Aorta (tissue), 5 donors: ENCODE results near the gene MAJIN. TPM values are rescaled to one million over a fixed set of nuclear protein-coding genes. Genes with fewer than 3 reads are reported as not detected.
"Not testable (repeated sequence)": the region's sequence is repeated elsewhere in the genome, so short reads cannot be mapped to it uniquely, and the experiment has no call there.

Source experiments
- ATAC-seq: fragments of 200-7000 bp; cut with Tn5 transposase; one replicate; pipeline ENCODE4 v1.9.1; 2022; ENCODE audit warnings: moderate library complexity; ENCODE audit not compliant: low FRiP score
- DNase-seq, 2 donors: peaks; one replicate each; pipeline ENCODE4 v3.0.0-alpha.2; 2020
- H3K27ac ChIP-seq, 2 donors: one replicate each; pipeline ENCODE4 v1.5.1; 2013; ENCODE audit warnings: low read length in 2 of 2, mild to moderate bottlenecking in 2 of 2, moderate library complexity in 2 of 2, control low read depth in 1 of 2, inconsistent platforms in 1 of 2, low read depth in 1 of 2
- H3K27me3 ChIP-seq, 2 donors: one replicate each; pipeline ENCODE4 v1.6.1; 2013; ENCODE audit warnings: control low read depth in 1 of 2, low read length in 1 of 2, mild to moderate bottlenecking in 1 of 2, moderate library complexity in 1 of 2; ENCODE audit not compliant: insufficient read depth in 2 of 2, control insufficient read depth in 1 of 2
- H3K36me3 ChIP-seq, 2 donors: one replicate each; pipeline ENCODE4 v1.6.1; 2013; ENCODE audit warnings: control low read depth in 1 of 2, low read length in 1 of 2, mild to moderate bottlenecking in 1 of 2; ENCODE audit not compliant: insufficient read depth in 2 of 2, control insufficient read depth in 1 of 2
- H3K4me1 ChIP-seq, 2 donors: one replicate each; pipeline ENCODE4 v1.6.1; 2013; ENCODE audit warnings: low read length in 2 of 2, control low read depth in 1 of 2, mild to moderate bottlenecking in 1 of 2, moderate library complexity in 1 of 2; ENCODE audit not compliant: insufficient read depth in 2 of 2, control insufficient read depth in 1 of 2
- H3K4me3 ChIP-seq, 2 donors: one replicate each; pipeline ENCODE4 v1.5.1; 2013; ENCODE audit warnings: low read length in 2 of 2, control low read depth in 1 of 2, mild to moderate bottlenecking in 1 of 2
- H3K9me3 ChIP-seq: one replicate; pipeline ENCODE4 v1.6.1; 2013; ENCODE audit warnings: mild to moderate bottlenecking, low read length; ENCODE audit not compliant: control insufficient read depth
- WGBS, 2 donors: extraction: QIAGEN DNeasy Blood & Tissue Kit; methylation state at CpG; one replicate each; pipeline ENCODE4 v1.1.7; 2013; 5-methylcytosine and 5-hydroxymethylcytosine counted together
- intact Hi-C, 2 donors: fragments of 100-400 bp; cut with DNase I; formaldehyde crosslinking; loops; one replicate each; pipeline versions ENCODE4 v1.14.2 to v1.15.0; 2022
- polyA plus RNA-seq, 2 donors: library from polyadenylated mRNA; stranded (reverse); fragments of 200-250 nt; gene quantifications; one replicate each; pipeline ENCODE4 v1.2.3, GENCODE V29; 2013
- total RNA-seq, 2 donors: library from RNA; stranded (reverse); fragmentation: NEBNext Ultra II Directional; extraction: Animal tissue kit (Norgen Biotek cat#: 25700); gene quantifications; one replicate each; pipeline ENCODE4 v1.2.1, GENCODE V29; 2021
- donor health status: healthy with polysubstance abuse.
- donor health status: Bipolar disorder and iron deficiency.
- donor health status: DM: no; HTN: no; CAD: no.
- donor health status: DM: no; HTN: no; CAD: no.
- donor health status: DM: yes; HTN: yes; CAD: no.

MAJIN gene
- total and polyA plus RNA-seq, 4 donors: not detected

GRCh38 chr11:65013130-65013887 lies 41.4 kb upstream of the MAJIN start:
- DNase-seq (peak; percentile 96 to 97), ATAC-seq (peak; percentile 96)
- Histone ChIP-seq H3K27ac (peak overlapping the region; percentile 94 to 97), H3K27me3 (no peaks in the 10 kb centered on the region), H3K36me3 (no peaks in the 10 kb centered on the region), H3K9me3 (no peaks in the 10 kb centered on the region), H3K4me3 (peak overlapping the region; percentile 62 to 88), H3K4me1 (no peaks in the 10 kb centered on the region)
- WGBS, 2 donors: 14 to 15% methylated on average over 22 of the region's 22 CpGs
- intact Hi-C loops: loop anchor here in 1 of 2 donors (5.0 kb wide), 1 partner anchor 104 kb away; the partner anchor contains the start of gene ZNHIT2

- intact Hi-C loops: no loop called here
- WGBS, 2 donors: 87 to 97% methylated on average over 2 of the region's 2 CpGs
- no peak overlapping the region for H3K27ac ChIP-seq
- ATAC-seq: no peak
- no peaks in the 10 kb centered on the region for H3K9me3 ChIP-seq
- H3K4me3 ChIP-seq: no peak overlapping the region
- H3K27me3 ChIP-seq: no peaks in the 10 kb centered on the region
- H3K36me3 ChIP-seq: no peaks in the 10 kb centered on the region
- no peaks in the 10 kb centered on the region for H3K4me1 ChIP-seq
- no peak for DNase-seq
Measured at GRCh38 chr11:65008873-65009272, 37.0 kb upstream of the MAJIN start.

GRCh38 chr11:65008016-65008415 lies 36.1 kb upstream of the MAJIN start:
- Histone ChIP-seq H3K27ac (no peak overlapping the region), H3K27me3 (no peaks in the 10 kb centered on the region), H3K4me1 (no peaks in the 10 kb centered on the region), H3K36me3 (no peaks in the 10 kb centered on the region), H3K4me3 (no peak overlapping the region), H3K9me3 (no peaks in the 10 kb centered on the region)
- ATAC-seq (no peak), DNase-seq (no peak)
- WGBS, 2 donors: 67 to 72% methylated on average over 7 of the region's 7 CpGs
- intact Hi-C loops: no loop called here

- H3K4me3 ChIP-seq, H3K27ac ChIP-seq, ATAC-seq, H3K36me3 ChIP-seq, H3K9me3 ChIP-seq, H3K4me1 ChIP-seq, intact Hi-C loops, DNase-seq, H3K27me3 ChIP-seq: not testable (repeated sequence)
- WGBS, 2 donors: 59 to 64% methylated on average over 3 of the region's 3 CpGs
Measured at GRCh38 chr11:65003968-65004367, 32.1 kb upstream of the MAJIN start.

GRCh38 chr11:65003282-65003681 lies 31.4 kb upstream of the MAJIN start:
- no peaks in the 10 kb centered on the region for H3K36me3 ChIP-seq
- WGBS, 2 donors: 48% methylated on average over 7 of the region's 7 CpGs
- no peaks in the 10 kb centered on the region for H3K4me1 ChIP-seq
- ATAC-seq (no peak), DNase-seq (no peak)
- no peak overlapping the region for H3K27ac ChIP-seq
- intact Hi-C loops: no loop called here
- no peak overlapping the region for H3K4me3 ChIP-seq
- no peaks in the 10 kb centered on the region for H3K9me3 ChIP-seq
- no peaks in the 10 kb centered on the region for H3K27me3 ChIP-seq

- no peak overlapping the region for H3K4me3 ChIP-seq
- ATAC-seq: no peak
- no peak overlapping the region for H3K27ac ChIP-seq
- no peaks in the 10 kb centered on the region for H3K27me3 ChIP-seq
- no peaks in the 10 kb centered on the region for H3K36me3 ChIP-seq
- no peaks in the 10 kb centered on the region for H3K4me1 ChIP-seq
- intact Hi-C loops: no loop called here
- WGBS, 2 donors: 55 to 68% methylated on average over 5 of the region's 5 CpGs
- DNase-seq: no peak
- H3K9me3 ChIP-seq: no peaks in the 10 kb centered on the region
Measured at GRCh38 chr11:65002706-65003105, 30.8 kb upstream of the MAJIN start.

- Histone ChIP-seq H3K27me3 (no peaks in the 10 kb centered on the region), H3K36me3 (no peaks in the 10 kb centered on the region), H3K9me3 (no peaks in the 10 kb centered on the region), H3K27ac (no peak overlapping the region), H3K4me1 (no peaks in the 10 kb centered on the region), H3K4me3 (no peak overlapping the region)
- intact Hi-C loops: loop anchor here (5.0 to 10.0 kb wide), 2 partner anchors 72 to 155 kb away; partner anchors contain the start of gene CDC42BPG (in 2 of the 2)
- no peak for DNase-seq
- no peak for ATAC-seq
- WGBS, 2 donors: 85 to 88% methylated on average over 1 of the region's 1 CpG
Measured at GRCh38 chr11:64999478-64999877, 27.6 kb upstream of the MAJIN start.

GRCh38 chr11:64998690-64999431 lies 27.0 kb upstream of the MAJIN start:
- no peaks in the 10 kb centered on the region for H3K36me3 ChIP-seq
- no peaks in the 10 kb centered on the region for H3K9me3 ChIP-seq
- no peak overlapping the region for H3K4me3 ChIP-seq
- no peaks in the 10 kb centered on the region for H3K27me3 ChIP-seq
- DNase-seq (no peak), ATAC-seq (no peak)
- H3K4me1 ChIP-seq: no peaks in the 10 kb centered on the region
- no peak overlapping the region for H3K27ac ChIP-seq
- WGBS, 2 donors: 85 to 90% methylated on average over 9 of the region's 9 CpGs
- intact Hi-C loops: loop anchor here (5.0 to 10.0 kb wide), 2 partner anchors 72 to 154 kb away; partner anchors contain the start of gene CDC42BPG (in 2 of the 2)
